Neutrophil (primary cell): ENCODE measurements around the gene NAA80.

Experiments used
- H3K27ac ChIP-seq: fragments of 200-600 bp; sonication (generic); 2 replicates; pipeline ENCODE4 v1.5.1; 2016; ENCODE audit warnings: mild to moderate bottlenecking, moderate library complexity
- H3K27me3 ChIP-seq: fragments of 200-600 bp; sonication (generic); 2 replicates; pipeline ENCODE4 v1.6.0; 2016; ENCODE audit warnings: mild to moderate bottlenecking
- H3K36me3 ChIP-seq: fragments of 200-600 bp; sonication (generic); 2 replicates; pipeline ENCODE4 v1.5.1; 2017
- H3K4me1 ChIP-seq, 2 experiments: fragments of 200-600 bp in 1 of 2; sonication (generic) in 1 of 2; 1 replicate in 1 of 2; 2 replicates in 1 of 2; pipeline versions ENCODE4 v1.5.1 to v1.6.1; 2013 to 2016; ENCODE audit warnings: low read depth in 1 of 2, low read length in 1 of 2, mild to moderate bottlenecking in 1 of 2, moderate library complexity in 1 of 2; ENCODE audit not compliant: control insufficient read depth in 1 of 2, insufficient read depth in 1 of 2
- H3K4me3 ChIP-seq, 2 experiments: fragments of 200-600 bp in 1 of 2; sonication (generic) in 1 of 2; 1 replicate in 1 of 2; 2 replicates in 1 of 2; pipeline ENCODE4 v1.5.1; 2013 to 2016; ENCODE audit warnings: low read depth in 1 of 2, low read length in 1 of 2, mild to moderate bottlenecking in 1 of 2, moderate library complexity in 1 of 2
- H3K9me3 ChIP-seq: fragments of 200-600 bp; sonication (generic); 2 replicates; pipeline ENCODE4 v1.5.1; 2016
- TF ChIP-seq, protein P1 (sequence below): fragments of 200-600 bp; sonication (generic); IDR thresholded peaks from 2 replicates; pipeline ENCODE4 v1.5.1; 2016; ENCODE audit warnings: antibody characterized with exemption

Gene NAA80

DNA sequence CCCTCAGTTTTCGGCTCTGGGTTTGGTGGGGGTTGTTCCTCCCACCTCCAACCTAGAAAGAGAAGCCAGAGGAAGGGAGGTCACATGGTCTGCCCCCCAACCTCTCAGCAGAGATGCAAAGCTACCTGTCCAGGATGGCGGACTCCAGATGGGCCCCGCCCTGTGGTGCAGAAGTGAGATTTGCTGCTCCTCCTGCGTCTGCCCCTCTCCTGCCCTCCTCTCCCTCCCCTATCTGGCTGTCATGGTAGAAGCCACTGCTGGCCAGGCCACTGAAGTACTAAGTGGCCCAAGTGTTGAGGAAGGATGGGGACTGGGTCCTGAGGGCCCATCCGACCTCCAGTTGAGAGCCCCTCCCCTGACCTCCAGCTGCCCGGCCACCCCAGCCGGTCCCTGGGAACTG, 32.4 kb downstream of the NAA80 start:
- H3K9me3 ChIP-seq = no peaks in the 10 kb centered on the region
- TF ChIP-seq, protein P1, sequence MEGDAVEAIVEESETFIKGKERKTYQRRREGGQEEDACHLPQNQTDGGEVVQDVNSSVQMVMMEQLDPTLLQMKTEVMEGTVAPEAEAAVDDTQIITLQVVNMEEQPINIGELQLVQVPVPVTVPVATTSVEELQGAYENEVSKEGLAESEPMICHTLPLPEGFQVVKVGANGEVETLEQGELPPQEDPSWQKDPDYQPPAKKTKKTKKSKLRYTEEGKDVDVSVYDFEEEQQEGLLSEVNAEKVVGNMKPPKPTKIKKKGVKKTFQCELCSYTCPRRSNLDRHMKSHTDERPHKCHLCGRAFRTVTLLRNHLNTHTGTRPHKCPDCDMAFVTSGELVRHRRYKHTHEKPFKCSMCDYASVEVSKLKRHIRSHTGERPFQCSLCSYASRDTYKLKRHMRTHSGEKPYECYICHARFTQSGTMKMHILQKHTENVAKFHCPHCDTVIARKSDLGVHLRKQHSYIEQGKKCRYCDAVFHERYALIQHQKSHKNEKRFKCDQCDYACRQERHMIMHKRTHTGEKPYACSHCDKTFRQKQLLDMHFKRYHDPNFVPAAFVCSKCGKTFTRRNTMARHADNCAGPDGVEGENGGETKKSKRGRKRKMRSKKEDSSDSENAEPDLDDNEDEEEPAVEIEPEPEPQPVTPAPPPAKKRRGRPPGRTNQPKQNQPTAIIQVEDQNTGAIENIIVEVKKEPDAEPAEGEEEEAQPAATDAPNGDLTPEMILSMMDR = no peak
- H3K36me3 ChIP-seq = peaks cover 13% of the 10 kb centered on the region
- no peak overlapping the region for H3K4me3 ChIP-seq
- no peaks in the 10 kb centered on the region for H3K4me1 ChIP-seq
- no peak overlapping the region for H3K27ac ChIP-seq
- peaks cover 49% of the 10 kb centered on the region for H3K27me3 ChIP-seq

GRCh38 chr3:50266017-50266416, 33.2 kb downstream of the NAA80 start:
- H3K36me3 ChIP-seq = peaks cover 18% of the 10 kb centered on the region
- TF ChIP-seq, protein P1 = no peak
- no peak overlapping the region for H3K4me3 ChIP-seq
- H3K27me3 ChIP-seq = peaks cover 49% of the 10 kb centered on the region
- peaks cover under 1 to 1% of the 10 kb centered on the region in 2 experiments for H3K4me1 ChIP-seq
- no peak overlapping the region for H3K27ac ChIP-seq
- no peaks in the 10 kb centered on the region for H3K9me3 ChIP-seq

DNA sequence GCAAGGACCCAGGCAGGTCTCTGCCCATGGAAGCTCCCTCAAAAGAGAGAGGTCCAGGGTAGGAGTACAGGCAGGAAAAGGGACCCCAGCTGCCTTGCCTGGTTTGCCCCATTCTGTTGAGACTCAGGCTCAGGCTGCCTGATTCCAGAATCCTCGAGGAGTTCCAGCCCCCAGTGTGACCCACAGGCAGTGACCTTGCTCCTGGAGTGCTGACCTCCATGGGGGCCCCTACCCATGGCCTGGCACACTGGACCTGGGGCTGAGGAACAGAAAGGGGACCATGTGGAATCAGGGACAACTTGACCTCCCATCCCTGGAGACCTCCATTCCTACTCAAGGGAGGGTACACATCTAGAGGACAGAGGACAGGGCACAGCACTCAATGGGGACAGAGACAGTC, 33.6 kb downstream of the NAA80 start:
- peaks cover 49% of the 10 kb centered on the region for H3K27me3 ChIP-seq
- no peak overlapping the region for H3K27ac ChIP-seq
- H3K4me3 ChIP-seq = no peak overlapping the region
- peaks cover 21% of the 10 kb centered on the region for H3K36me3 ChIP-seq
- TF ChIP-seq, protein P1 = no peak
- no peaks in the 10 kb centered on the region for H3K9me3 ChIP-seq
- peaks cover 5 to 6% of the 10 kb centered on the region in 2 experiments for H3K4me1 ChIP-seq

- TF ChIP-seq, protein P1 = no peak
Observed at GRCh38 chr3:50264964-50265485, 34.2 kb downstream of the NAA80 start.

DNA sequence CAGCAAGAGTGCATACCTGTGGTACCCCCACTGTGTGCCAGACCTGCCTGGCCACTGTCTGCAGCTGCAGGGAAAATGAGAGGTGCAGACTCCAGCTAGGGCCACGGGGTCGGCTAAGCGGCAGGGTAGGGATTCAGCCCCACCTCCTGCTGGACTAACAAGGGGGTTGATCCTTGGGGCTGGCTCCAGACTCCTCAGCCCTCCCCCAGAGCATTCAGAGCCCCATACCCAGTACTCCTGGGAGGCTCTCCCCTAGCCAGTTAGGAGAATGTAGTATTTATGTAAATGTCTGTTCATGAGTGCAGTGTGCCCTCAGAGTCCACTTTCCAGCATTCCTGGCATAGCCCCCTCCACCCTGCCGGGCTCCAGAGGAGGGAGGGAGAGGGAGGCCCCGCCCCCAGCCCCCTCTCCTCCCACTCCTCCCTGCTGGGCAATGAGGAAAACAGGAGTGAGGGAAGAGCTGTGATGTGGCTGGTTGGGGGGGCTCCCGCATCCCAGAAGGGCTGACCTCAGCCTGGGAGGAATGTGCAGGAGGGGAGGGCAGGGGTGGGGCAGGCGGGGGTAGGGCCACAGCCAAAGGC, 34.7 kb downstream of the NAA80 start:
- Histone ChIP-seq H3K36me3 (peaks cover 24% of the 10 kb centered on the region), H3K4me3 (no peak overlapping the region), H3K9me3 (no peaks in the 10 kb centered on the region), H3K4me1 (peaks cover 13 to 16% of the 10 kb centered on the region in 2 experiments), H3K27me3 (peaks cover 49% of the 10 kb centered on the region), H3K27ac (no peak overlapping the region)
- TF ChIP-seq, protein P1 = no peak

More at GRCh38 chr3:50264964-50265485, 34.2 kb downstream of the NAA80 start:
- H3K9me3 ChIP-seq = no peaks in the 10 kb centered on the region
- H3K4me3 ChIP-seq = no peak overlapping the region
- no peak overlapping the region for H3K27ac ChIP-seq
- peaks cover 21% of the 10 kb centered on the region for H3K36me3 ChIP-seq
- H3K27me3 ChIP-seq = peaks cover 49% of the 10 kb centered on the region
- peaks cover 9 to 11% of the 10 kb centered on the region in 2 experiments for H3K4me1 ChIP-seq
